HEK293T (cell line): ENCODE results near the gene CIZ1.
"Not testable (repeated sequence)": the region's sequence is repeated elsewhere in the genome, so short reads cannot be mapped to it uniquely, and the experiment has no call there.

Experiments used
- CTCF ChIA-PET: fragments of 350-600 bp; formaldehyde crosslinking; extraction: SDS; loops from one replicate; lab custom pipeline; 2021; ENCODE audit warnings: antibody characterized with exemption, inconsistent platforms; lab: Yijun Ruan, JAX
- POLR2A ChIA-PET: fragments of 350-600 bp; formaldehyde crosslinking; extraction: SDS; loops from one replicate; lab custom pipeline; 2020; ENCODE audit warnings: antibody characterized with exemption, inconsistent platforms; lab: Yijun Ruan, JAX
- DNase-seq: peaks from one replicate; pipeline ENCODE4 v3.0.0; 2012; ENCODE audit warnings: mixed read lengths; ENCODE audit errors: extremely low spot score
- ARNT ChIP-seq: fragments of 450-650 bp; IDR thresholded peaks from 2 replicates; pipeline ENCODE4 v1.6.1; 2017; ENCODE audit warnings: mild to moderate bottlenecking
- BHLHE40 ChIP-seq: fragments of 450-650 bp; IDR thresholded peaks from 2 replicates; pipeline ENCODE4 v1.6.1; 2016; ENCODE audit warnings: mild to moderate bottlenecking, moderate library complexity, borderline replicate concordance
- CTBP1 ChIP-seq: fragments of 450-650 bp; IDR thresholded peaks from 2 replicates; pipeline ENCODE4 v1.6.1; 2016; ENCODE audit warnings: borderline replicate concordance
- ELF4 ChIP-seq: fragments of 450-650 bp; IDR thresholded peaks from 2 replicates; pipeline ENCODE4 v1.6.1; 2017; ENCODE audit warnings: antibody characterized with exemption
- FOXA1 ChIP-seq: fragments of 450-650 bp; IDR thresholded peaks from 2 replicates; pipeline ENCODE4 v1.6.1; 2016; ENCODE audit warnings: mild to moderate bottlenecking
- FOXK2 ChIP-seq: fragments of 450-650 bp; IDR thresholded peaks from 2 replicates; pipeline ENCODE4 v1.6.1; 2016; ENCODE audit warnings: mild to moderate bottlenecking
- FOXM1 ChIP-seq: fragments of 450-650 bp; IDR thresholded peaks from 2 replicates; pipeline ENCODE4 v1.6.1; 2017; ENCODE audit warnings: mild to moderate bottlenecking, borderline replicate concordance
- HDGF ChIP-seq: fragments of 450-650 bp; IDR thresholded peaks from 2 replicates; pipeline ENCODE4 v1.6.1; 2017; ENCODE audit warnings: antibody characterized with exemption, borderline replicate concordance
- L3MBTL2 ChIP-seq: fragments of 450-650 bp; conservative IDR thresholded peaks from 2 replicates; pipeline ENCODE4 v1.6.1; 2016; ENCODE audit warnings: mild to moderate bottlenecking
- LEF1 ChIP-seq: fragments of 450-650 bp; IDR thresholded peaks from 2 replicates; pipeline ENCODE4 v1.6.1; 2017; ENCODE audit warnings: mild to moderate bottlenecking, borderline replicate concordance
- NFRKB ChIP-seq: fragments of 450-650 bp; IDR thresholded peaks from 2 replicates; pipeline ENCODE4 v1.6.1; 2016; ENCODE audit warnings: mild to moderate bottlenecking, moderate library complexity
- SP1 ChIP-seq: fragments of 450-650 bp; IDR thresholded peaks from 2 replicates; pipeline ENCODE4 v1.6.1; 2017
- SUZ12 ChIP-seq: fragments of 450-650 bp; IDR thresholded peaks from 2 replicates; pipeline ENCODE4 v1.6.1; 2016; ENCODE audit warnings: mild to moderate bottlenecking
- TARDBP ChIP-seq: fragments of 450-650 bp; IDR thresholded peaks from 2 replicates; pipeline ENCODE4 v1.6.1; 2016
- ZNF384 ChIP-seq: fragments of 450-650 bp; IDR thresholded peaks from 2 replicates; pipeline ENCODE4 v1.6.1; 2016
- TF ChIP-seq, protein P1 (sequence below): fragments of 450-650 bp; IDR thresholded peaks from 2 replicates; pipeline ENCODE4 v1.6.1; 2016

The CIZ1 gene

DNA sequence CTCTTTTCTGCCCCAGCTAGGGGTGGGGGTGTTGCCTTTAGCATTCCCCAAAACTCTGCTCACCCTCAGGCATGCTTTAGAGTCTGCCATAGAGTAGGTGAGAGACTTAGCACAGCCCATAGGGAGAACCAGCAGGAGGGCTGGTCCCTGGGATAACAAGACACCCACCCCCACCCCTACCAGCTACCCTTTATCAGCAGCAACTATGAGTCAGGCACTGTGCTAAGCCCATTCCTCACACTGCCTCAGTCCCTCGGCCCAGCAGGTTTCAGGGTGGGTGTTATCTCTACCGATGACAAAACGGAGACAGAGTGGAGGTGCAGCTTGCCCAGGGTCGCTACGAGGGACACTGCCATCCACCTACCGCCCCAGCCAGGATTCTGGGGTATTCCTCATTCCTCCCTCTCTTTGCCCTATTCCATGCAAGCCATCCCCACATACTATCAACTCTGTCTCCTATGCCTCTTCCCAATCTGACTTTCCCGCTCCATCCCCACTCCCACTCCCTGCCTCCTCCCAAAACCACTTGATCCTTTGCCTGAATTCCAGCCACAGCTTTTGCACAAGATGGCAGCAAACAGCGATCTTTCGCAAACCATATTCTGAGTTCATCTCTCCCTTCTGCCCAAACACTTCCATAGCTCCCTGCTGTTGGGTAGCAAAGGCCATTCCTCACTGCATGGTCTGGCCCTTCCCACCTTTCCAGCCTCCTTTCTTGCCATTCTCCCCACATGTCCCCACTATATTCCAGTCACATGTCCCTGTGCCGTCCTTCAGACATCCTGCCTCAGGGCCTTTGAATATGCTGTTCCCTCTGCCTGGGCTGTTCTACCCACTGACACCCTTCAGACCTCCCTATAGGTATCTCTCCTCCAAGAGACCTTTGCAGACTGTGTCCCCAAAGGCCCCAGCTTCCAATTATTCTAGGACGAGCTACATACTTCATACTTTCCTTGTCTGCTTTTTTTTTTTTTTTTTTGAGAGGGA, 5.1 kb downstream of the CIZ1 start:
- POLR2A ChIA-PET, result interaction anchor here (1.2 kb wide), 1 partner anchor 90 kb away, joined by 3 read pairs; the partner anchor contains the start of genes GOLGA2 and SWI5

DNA sequence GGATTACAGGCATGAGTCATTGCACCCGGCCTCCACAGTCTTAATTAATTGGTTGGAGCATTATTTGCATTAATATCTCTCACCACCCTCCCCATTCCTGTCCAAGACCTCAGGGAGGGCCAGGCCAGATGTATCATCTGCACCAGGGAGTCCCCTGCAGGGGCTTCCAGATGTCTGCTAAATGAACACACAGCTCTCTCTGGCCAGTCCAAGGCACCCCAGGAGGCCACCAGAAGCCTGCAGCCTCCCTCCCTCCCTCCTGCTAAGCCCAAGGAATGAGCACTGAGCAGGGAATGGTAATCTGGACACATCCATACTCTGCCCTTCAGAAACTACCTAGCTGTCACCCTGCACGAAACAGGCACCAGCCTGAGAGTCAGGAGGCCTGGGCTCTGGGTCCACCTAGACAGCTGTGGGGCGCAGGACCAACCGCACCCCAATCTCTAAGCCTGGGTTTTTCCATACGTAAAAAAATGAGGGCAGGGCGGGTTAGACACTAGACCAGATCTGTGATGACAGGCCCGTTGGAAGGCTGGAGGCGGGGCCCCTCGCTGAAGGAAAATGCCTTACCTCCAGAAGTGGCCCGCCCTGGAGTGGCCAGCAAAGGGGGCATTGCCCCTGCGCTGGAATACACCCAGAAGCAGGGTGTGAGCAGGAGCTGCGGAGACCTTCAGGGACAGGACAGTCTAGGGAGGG, 8.3 kb downstream of the CIZ1 start:
- TF ChIP-seq ELF4 (no peak), BHLHE40 (no peak), ZNF384 (no peak), LEF1 (no peak), FOXM1 (no peak), L3MBTL2 (no peak), NFRKB (no peak), SP1 (no peak), CTBP1 (no peak), TARDBP (no peak), FOXA1 (no peak), ARNT (no peak), SUZ12 (no peak), HDGF (no peak)
- POLR2A ChIA-PET, result interaction anchor here (1.0 to 1.2 kb wide), 2 partner anchors 8 to 10 kb away, joined by 3 read pairs; no protein-coding TSS in a partner anchor
- CTCF ChIA-PET, result interaction anchor here (1.2 kb wide), 1 partner anchor 22 kb away, joined by 4 read pairs; no protein-coding TSS in a partner anchor
- no peak for DNase-seq

More for the DNA sequence above, 5.1 kb downstream of the CIZ1 start:
- no peak for DNase-seq
- TF ChIP-seq FOXK2 (no peak), NFRKB (no peak), ARNT (no peak), BHLHE40 (no peak)
- CTCF ChIA-PET, result interaction anchor here (0.6 kb wide), 2 partner anchors 69 to 229 kb away, joined by 3 to 9 read pairs; no protein-coding TSS in a partner anchor

DNA sequence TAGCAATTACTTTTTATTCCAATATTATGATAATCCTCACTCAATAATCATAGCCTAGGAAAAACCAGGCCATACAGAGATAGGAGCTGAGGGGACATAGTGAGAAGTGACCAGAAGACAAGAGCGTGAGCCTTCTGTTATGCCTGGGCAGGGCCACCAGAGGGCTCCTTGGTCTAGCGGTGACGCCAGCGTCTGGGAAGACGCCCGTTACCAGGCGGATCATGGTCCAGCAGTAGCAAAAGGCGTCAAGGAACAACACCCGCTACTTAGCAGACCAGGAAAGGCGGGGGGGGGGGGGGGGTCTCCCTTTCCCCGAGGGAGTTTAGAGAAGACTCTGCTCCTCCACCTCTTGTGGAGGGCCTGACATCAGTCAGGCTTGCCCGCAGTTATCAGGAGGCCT, 9.9 kb downstream of the CIZ1 start:
- CTCF ChIA-PET, result interaction anchor here (0.6 to 0.7 kb wide), 2 partner anchors 39 to 183 kb away, joined by 3 read pairs; no protein-coding TSS in a partner anchor
- POLR2A ChIA-PET, DNase-seq: not testable (repeated sequence)

DNA sequence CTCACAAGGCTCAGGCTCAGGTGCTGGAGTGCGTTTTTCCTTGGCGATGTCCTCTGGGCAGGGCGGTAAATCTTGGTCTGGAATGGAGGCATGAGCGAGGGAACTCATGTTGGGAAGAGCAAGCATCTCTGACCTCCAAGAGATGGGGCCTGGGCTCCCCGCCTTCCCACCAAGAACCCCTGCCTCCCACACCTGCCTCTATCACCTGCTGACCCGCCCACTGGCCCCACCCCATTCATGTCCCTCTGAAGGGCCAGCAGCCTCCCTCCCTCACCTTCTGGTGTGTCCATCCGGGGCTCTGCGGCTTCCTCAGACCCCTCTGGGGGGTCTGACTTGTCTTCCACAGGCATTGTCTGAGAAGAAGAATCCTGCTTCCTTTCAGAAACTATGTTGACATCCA, 10.9 kb downstream of the CIZ1 start:
- POLR2A ChIA-PET, result no interaction called here
- no peak for DNase-seq
- TF ChIP-seq SP1, result no peak
- TF ChIP-seq BHLHE40, result no peak
- TF ChIP-seq HDGF, result no peak
- TF ChIP-seq CTBP1, result no peak
- no peak for TF ChIP-seq FOXA1
- no peak for TF ChIP-seq FOXM1
- no peak for TF ChIP-seq TARDBP
- TF ChIP-seq, protein P1, sequence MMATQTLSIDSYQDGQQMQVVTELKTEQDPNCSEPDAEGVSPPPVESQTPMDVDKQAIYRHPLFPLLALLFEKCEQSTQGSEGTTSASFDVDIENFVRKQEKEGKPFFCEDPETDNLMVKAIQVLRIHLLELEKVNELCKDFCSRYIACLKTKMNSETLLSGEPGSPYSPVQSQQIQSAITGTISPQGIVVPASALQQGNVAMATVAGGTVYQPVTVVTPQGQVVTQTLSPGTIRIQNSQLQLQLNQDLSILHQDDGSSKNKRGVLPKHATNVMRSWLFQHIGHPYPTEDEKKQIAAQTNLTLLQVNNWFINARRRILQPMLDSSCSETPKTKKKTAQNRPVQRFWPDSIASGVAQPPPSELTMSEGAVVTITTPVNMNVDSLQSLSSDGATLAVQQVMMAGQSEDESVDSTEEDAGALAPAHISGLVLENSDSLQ, result no peak
- TF ChIP-seq L3MBTL2, result no peak
- no peak for TF ChIP-seq ZNF384
- TF ChIP-seq ELF4, result no peak
- TF ChIP-seq SUZ12, result no peak
- no peak for TF ChIP-seq LEF1
- no peak for TF ChIP-seq FOXK2
- TF ChIP-seq NFRKB, result no peak
- no peak for TF ChIP-seq ARNT
- CTCF ChIA-PET, result no interaction called here

DNA sequence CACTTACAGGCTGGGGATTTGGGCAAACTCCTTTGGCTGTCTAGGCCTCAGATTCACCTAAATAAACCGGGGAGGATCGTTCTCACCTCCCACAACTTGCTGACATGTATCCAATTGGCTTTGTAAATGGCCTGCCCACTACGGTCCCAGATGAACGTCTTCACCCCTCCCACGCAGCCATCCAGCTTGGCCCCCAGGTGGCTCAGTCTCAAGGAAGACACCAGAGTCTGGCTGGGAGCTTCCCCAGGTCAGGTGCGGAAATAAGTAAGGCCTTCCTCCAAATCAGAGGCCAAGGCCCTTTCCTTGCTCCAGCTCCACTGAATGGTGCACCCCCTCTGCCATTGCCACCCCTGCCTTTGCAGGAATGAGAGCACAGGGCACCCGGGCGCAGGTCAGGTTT, 11.4 kb downstream of the CIZ1 start:
- POLR2A ChIA-PET, result no interaction called here
- TF ChIP-seq BHLHE40, result no peak
- no peak for TF ChIP-seq FOXM1
- no peak for TF ChIP-seq NFRKB
- TF ChIP-seq ZNF384, result no peak
- TF ChIP-seq TARDBP, result no peak
- no peak for TF ChIP-seq L3MBTL2
- no peak for TF ChIP-seq FOXA1
- no peak for TF ChIP-seq SP1
- no peak for TF ChIP-seq FOXK2
- TF ChIP-seq, protein P1, result no peak
- no peak for TF ChIP-seq ARNT
- TF ChIP-seq CTBP1, result no peak
- TF ChIP-seq LEF1, result no peak
- no peak for TF ChIP-seq ELF4
- no peak for TF ChIP-seq HDGF
- no peak for TF ChIP-seq SUZ12
- CTCF ChIA-PET, result no interaction called here
- DNase-seq, result no peak

DNA sequence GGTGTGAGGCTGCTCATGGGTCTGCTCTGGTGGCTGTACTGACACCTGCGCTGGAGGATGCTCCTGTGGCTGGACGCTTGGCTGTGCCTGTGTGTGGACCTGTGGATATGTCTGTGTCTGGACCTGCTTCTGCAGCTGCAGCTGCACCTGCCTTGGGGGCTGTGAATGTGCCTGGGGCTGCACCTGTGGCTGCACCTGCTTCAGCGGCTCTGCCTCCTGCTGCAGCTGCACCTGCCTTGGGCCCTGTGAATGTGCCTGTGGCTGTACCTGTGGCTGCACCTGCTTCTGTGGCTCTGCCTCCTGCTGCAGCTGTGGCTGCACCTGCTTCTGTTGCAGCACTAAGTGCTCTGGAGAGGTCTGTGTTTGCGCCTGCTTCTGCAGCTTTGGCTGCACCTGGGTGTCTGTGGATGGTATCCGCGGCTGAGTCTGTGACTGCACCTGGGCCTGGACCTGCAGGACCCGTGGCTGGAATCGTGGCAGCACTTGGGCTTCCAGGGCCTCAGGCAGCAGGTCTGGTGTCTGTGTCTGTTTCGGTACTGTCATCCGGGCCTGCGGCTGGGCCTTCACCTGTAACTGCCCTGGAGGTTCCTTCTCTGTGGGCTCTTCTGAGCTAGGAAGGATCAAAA, 12.5 kb downstream of the CIZ1 start:
- DNase-seq, result no peak
- ChIA-PET CTCF (no interaction called here), POLR2A (no interaction called here)
- no peak for TF ChIP-seq L3MBTL2
- no peak for TF ChIP-seq ZNF384
- no peak for TF ChIP-seq HDGF
